Activated T-cell treated with anti-CD3 and anti-CD28 coated beads, Interleukin-2, amount 50 U/mL, for 24 hours (primary cell): Measurements from ENCODE around the gene STON1.
"Not testable (repeated sequence)": the region's sequence is repeated elsewhere in the genome, so short reads cannot be mapped to it uniquely, and the experiment has no call there.

Experiments used
- DNase-seq: peaks from one replicate; pipeline ENCODE4 v3.0.0-alpha.2; 2020
- H3K27ac Mint-ChIP-seq: 2 replicates; pipeline ENCODE4 v1.8.0; 2020; ENCODE audit warnings: mild to moderate bottlenecking, mixed read lengths
- H3K27me3 Mint-ChIP-seq: 2 replicates; pipeline ENCODE4 v1.8.0; 2020; ENCODE audit warnings: mixed read lengths
- H3K36me3 Mint-ChIP-seq: 2 replicates; pipeline ENCODE4 v1.8.0; 2020; ENCODE audit warnings: low read depth, mixed read lengths
- H3K4me1 Mint-ChIP-seq: 2 replicates; pipeline ENCODE4 v1.8.0; 2020; ENCODE audit warnings: low read depth, mixed read lengths
- H3K4me3 Mint-ChIP-seq: 2 replicates; pipeline ENCODE4 v1.8.0; 2020; ENCODE audit warnings: mild to moderate bottlenecking, moderate library complexity, mixed read lengths
- H3K9me3 Mint-ChIP-seq: 2 replicates; pipeline ENCODE4 v1.8.0; 2020; ENCODE audit warnings: mixed read lengths

The STON1 gene

GRCh38 chr2:48514348-48515003 is 15.5 kb upstream of the STON1 start:
- Mint-ChIP-seq H3K4me3 (no peak overlapping the region), H3K27me3 (no peaks in the 10 kb centered on the region), H3K36me3 (peaks cover 92% of the 10 kb centered on the region), H3K9me3 (no peaks in the 10 kb centered on the region), H3K27ac (no peak overlapping the region), H3K4me1 (peaks cover 7% of the 10 kb centered on the region)
- no peak for DNase-seq

DNA sequence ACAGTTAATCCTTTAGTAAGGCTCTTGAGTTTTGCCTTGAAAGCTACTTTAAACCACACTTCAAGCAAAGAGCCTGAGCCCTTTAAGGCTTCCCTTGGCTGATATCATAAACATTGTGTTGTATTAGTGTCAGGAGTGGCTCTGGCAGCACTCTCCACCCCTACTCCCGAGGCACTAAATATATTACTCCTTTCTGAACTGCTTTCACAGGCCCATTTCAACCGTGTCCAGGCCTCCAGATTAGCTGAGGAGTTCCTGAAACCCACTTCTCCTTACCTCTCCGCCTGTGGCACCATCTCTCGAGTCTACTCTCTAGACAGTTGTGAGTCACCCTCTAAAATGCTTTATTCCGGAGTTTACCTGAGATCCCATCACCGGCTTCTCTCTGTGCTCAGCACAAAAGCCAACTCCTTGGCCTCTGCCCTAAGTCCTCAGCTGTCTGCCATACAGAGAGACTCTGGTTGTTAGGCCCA is 14.4 kb upstream of the STON1 start:
- Mint-ChIP-seq H3K9me3 (no peaks in the 10 kb centered on the region), H3K27ac (no peak overlapping the region), H3K27me3 (no peaks in the 10 kb centered on the region), H3K36me3 (peaks cover 91% of the 10 kb centered on the region), H3K4me3 (no peak overlapping the region), H3K4me1 (no peaks in the 10 kb centered on the region)
- DNase-seq, result no peak

DNA sequence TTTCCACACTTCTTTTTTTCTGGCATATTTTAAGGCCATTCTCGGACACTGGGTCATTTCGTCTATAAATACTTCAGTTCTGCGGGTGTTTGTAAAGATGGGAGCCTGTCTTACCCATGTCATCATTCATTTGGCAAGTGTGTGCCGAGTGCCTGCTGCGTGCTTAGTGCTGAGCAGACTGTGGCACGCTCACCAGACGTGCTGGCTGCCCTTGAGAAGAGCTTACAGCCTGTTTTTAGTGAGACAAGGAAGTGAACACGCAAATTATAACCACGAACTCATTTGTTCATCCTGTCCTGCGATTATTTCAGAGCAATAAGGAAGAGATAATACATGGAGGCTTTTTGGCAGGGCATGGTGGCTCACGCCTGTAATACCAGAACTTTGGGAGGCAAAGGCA is 10.4 kb upstream of the STON1 start:
- no peaks in the 10 kb centered on the region for H3K4me1 Mint-ChIP-seq
- no peak for DNase-seq
- H3K4me3 Mint-ChIP-seq, result no peak overlapping the region
- H3K9me3 Mint-ChIP-seq, result no peaks in the 10 kb centered on the region
- no peaks in the 10 kb centered on the region for H3K27me3 Mint-ChIP-seq
- peaks cover 74% of the 10 kb centered on the region for H3K36me3 Mint-ChIP-seq
- H3K27ac Mint-ChIP-seq, result no peak overlapping the region

- H3K27ac Mint-ChIP-seq, H3K4me1 Mint-ChIP-seq, H3K4me3 Mint-ChIP-seq, DNase-seq, H3K27me3 Mint-ChIP-seq, H3K9me3 Mint-ChIP-seq: not testable (repeated sequence)
- H3K36me3 Mint-ChIP-seq, result peaks cover 34% of the 10 kb centered on the region
Measured at GRCh38 chr2:48524756-48525155, 5.2 kb upstream of the STON1 start.

DNA sequence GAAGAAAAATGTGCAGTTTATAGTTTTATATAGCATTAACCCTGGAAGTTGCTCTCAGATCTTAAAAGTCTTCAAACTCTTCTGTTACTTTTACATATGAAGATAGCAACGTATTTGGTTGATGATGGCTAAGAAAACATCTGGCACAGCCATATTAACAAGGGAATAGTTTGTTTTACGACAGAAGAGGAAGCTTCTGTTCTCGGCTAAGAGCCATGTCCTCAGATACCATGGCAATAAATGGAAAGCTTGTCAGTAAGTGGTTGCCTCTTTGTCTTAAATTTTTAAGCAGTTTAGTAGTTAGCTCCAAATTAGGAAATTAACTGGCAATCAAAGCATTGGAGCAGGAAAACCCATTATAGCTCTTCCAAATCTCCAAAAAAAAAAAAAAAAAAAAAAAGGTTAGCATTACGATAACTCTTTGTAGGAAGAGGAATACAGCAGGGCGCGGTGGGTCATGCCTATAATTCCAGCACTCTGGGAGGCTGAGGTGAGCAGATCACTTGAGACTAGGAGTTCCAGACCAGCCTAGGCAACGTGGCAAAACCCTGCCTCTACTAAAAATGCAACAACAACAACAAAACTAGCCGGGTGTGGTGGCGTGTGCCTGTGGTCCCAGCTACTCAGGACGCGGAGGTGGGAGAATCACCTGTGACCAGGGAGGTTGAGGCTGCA is 4.5 kb upstream of the STON1 start:
- H3K4me3 Mint-ChIP-seq, result no peak overlapping the region
- no peak overlapping the region for H3K27ac Mint-ChIP-seq
- no peaks in the 10 kb centered on the region for H3K9me3 Mint-ChIP-seq
- H3K4me1 Mint-ChIP-seq, result peaks cover 5% of the 10 kb centered on the region
- peaks cover 29% of the 10 kb centered on the region for H3K36me3 Mint-ChIP-seq
- H3K27me3 Mint-ChIP-seq, result no peaks in the 10 kb centered on the region
- no peak for DNase-seq

- Mint-ChIP-seq H3K27me3 (peaks cover 3% of the 10 kb centered on the region), H3K27ac (no peak overlapping the region), H3K4me3 (no peak overlapping the region), H3K36me3 (peaks cover 12% of the 10 kb centered on the region), H3K9me3 (no peaks in the 10 kb centered on the region), H3K4me1 (peaks cover 17% of the 10 kb centered on the region)
- no peak for DNase-seq
Measured at GRCh38 chr2:48527226-48527885, 2.6 kb upstream of the STON1 start.

GRCh38 chr2:48528431-48528830 is 1.5 kb upstream of the STON1 start:
- no peak for DNase-seq
- Mint-ChIP-seq H3K4me3 (no peak overlapping the region), H3K9me3 (no peaks in the 10 kb centered on the region), H3K36me3 (peaks cover 12% of the 10 kb centered on the region), H3K27ac (no peak overlapping the region), H3K4me1 (peaks cover 17% of the 10 kb centered on the region), H3K27me3 (peaks cover 3% of the 10 kb centered on the region)

- no peak overlapping the region for H3K4me3 Mint-ChIP-seq
- peaks cover 3% of the 10 kb centered on the region for H3K27me3 Mint-ChIP-seq
- peaks cover 17% of the 10 kb centered on the region for H3K4me1 Mint-ChIP-seq
- H3K27ac Mint-ChIP-seq, result no peak overlapping the region
- H3K36me3 Mint-ChIP-seq, result peaks cover 9% of the 10 kb centered on the region
- H3K9me3 Mint-ChIP-seq, result no peaks in the 10 kb centered on the region
- DNase-seq, result no peak
Measured at GRCh38 chr2:48529194-48529593, 760 bp upstream of the STON1 start.

DNA sequence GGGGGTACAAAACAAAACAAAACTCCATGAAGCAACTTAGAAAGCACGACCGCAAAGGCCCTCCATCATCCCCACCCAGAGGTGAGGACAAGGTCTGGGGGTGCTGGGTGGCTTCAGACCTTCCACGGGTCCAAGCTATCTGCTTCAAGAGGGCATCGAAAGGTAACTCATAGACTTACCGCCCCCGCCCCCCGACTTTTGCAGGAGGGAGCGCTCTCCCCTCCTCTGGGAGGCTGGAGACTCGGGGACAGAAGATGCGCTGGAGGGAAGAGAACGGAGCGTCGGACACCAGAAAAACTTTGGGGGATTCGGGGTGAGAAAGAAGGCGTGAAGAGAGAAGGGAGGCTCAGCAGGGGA is 300 bp upstream of the STON1 start:
- H3K4me1 Mint-ChIP-seq, result peaks cover 17% of the 10 kb centered on the region
- H3K4me3 Mint-ChIP-seq, result peak overlapping the region; percentile 77
- peak; percentile 32 for DNase-seq
- H3K36me3 Mint-ChIP-seq, result peaks cover 8% of the 10 kb centered on the region
- H3K9me3 Mint-ChIP-seq, result no peaks in the 10 kb centered on the region
- peaks cover 3% of the 10 kb centered on the region for H3K27me3 Mint-ChIP-seq
- H3K27ac Mint-ChIP-seq, result peak overlapping the region; percentile 55

DNA sequence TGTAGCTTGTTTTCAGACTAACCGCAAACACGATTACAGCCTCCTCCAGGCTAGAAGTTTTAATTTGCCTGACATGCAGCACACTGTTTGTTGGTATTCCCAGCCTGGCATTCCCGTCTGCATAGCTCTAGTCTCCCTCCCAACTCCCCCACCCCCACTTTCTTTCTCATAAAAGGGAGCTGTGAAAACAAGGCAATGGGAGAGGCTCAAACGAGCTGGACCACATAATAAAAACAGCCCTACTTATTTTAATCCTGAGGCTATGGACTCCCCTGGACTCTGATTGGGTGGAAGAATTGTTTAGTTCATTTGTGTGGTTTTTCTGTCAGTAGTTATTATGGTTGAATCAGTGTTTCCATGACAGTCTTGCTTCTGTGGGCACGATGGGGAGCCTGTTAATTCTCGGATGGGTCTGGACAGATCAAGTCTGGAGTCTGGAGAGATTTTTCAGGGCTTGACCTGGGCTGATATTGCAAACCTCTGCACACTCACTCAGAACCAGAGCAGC is 1.2 kb downstream of the STON1 start:
- H3K4me3 Mint-ChIP-seq, result peak overlapping the region; percentile 73

DNA sequence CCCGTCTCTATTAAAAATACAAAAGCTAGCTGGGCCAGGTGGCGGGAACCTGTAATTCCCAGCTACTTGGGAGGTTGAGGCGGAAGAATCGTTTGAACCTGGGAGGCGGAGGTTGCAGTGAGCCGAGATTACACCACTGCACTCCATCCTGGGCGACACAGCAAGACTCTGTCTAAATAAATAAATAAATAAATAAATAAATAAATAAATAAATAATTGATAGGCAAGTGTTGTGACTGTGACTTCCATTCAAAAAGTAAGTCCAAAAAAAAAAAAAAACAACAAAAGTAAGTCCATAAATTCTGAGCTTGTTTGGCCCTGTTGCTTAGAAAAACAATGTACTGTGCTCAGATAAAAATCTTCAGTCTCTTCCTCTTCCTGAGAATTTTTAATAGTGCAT is 2.2 kb downstream of the STON1 start:
- Mint-ChIP-seq H3K4me3 (no peak overlapping the region), H3K9me3 (no peaks in the 10 kb centered on the region), H3K4me1 (peaks cover 17% of the 10 kb centered on the region), H3K27me3 (peaks cover 3% of the 10 kb centered on the region), H3K36me3 (no peaks in the 10 kb centered on the region), H3K27ac (no peak overlapping the region)
- DNase-seq, result no peak

More for the DNA sequence above, 1.2 kb downstream of the STON1 start:
- Mint-ChIP-seq H3K9me3 (no peaks in the 10 kb centered on the region), H3K27me3 (peaks cover 3% of the 10 kb centered on the region), H3K27ac (peak overlapping the region; percentile 41), H3K4me1 (peaks cover 17% of the 10 kb centered on the region), H3K36me3 (no peaks in the 10 kb centered on the region)
- no peak for DNase-seq

DNA sequence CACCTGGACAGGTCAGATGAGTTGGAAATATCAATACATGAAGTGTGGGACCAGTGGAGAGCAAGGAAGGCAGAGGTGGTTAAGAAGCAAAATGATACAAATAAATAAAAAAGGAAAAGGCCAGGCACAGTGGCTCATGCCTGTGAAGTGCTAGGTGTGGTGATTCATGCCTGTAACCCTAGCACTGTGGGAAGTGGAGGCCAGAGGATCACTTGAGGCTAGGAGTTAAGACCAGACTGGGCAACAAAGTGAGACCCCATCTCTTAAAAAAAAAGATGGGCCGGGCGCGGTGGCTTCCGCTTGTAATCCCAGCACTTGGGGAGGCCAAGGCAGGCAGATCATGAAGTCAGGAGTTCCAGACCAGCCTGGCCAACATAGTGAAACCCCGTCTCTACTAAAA is 2.9 kb downstream of the STON1 start:
- H3K4me3 Mint-ChIP-seq, result no peak overlapping the region
- peaks cover 3% of the 10 kb centered on the region for H3K27me3 Mint-ChIP-seq
- H3K9me3 Mint-ChIP-seq, result no peaks in the 10 kb centered on the region
- no peaks in the 10 kb centered on the region for H3K36me3 Mint-ChIP-seq
- no peak for DNase-seq
- H3K4me1 Mint-ChIP-seq, result peaks cover 17% of the 10 kb centered on the region
- H3K27ac Mint-ChIP-seq, result no peak overlapping the region

- no peak overlapping the region for H3K4me3 Mint-ChIP-seq
- no peaks in the 10 kb centered on the region for H3K36me3 Mint-ChIP-seq
- no peak overlapping the region for H3K27ac Mint-ChIP-seq
- no peaks in the 10 kb centered on the region for H3K9me3 Mint-ChIP-seq
- peaks cover 12% of the 10 kb centered on the region for H3K4me1 Mint-ChIP-seq
- peaks cover 3% of the 10 kb centered on the region for H3K27me3 Mint-ChIP-seq
- DNase-seq, result no peak
Measured at GRCh38 chr2:48534781-48535180, 4.8 kb downstream of the STON1 start.

GRCh38 chr2:48540237-48540935 is 10.4 kb downstream of the STON1 start:
- no peaks in the 10 kb centered on the region for H3K9me3 Mint-ChIP-seq
- H3K4me1 Mint-ChIP-seq, result no peaks in the 10 kb centered on the region
- no peaks in the 10 kb centered on the region for H3K36me3 Mint-ChIP-seq
- no peak overlapping the region for H3K27ac Mint-ChIP-seq
- DNase-seq, result no peak
- no peak overlapping the region for H3K4me3 Mint-ChIP-seq
- H3K27me3 Mint-ChIP-seq, result no peaks in the 10 kb centered on the region
